K562 (cell line): ENCODE measurements around the gene SYN1. TPM values are rescaled to one million over a fixed set of nuclear protein-coding genes. Genes with fewer than 3 reads are reported as not detected.
A peak's percentile ranks its signal among the peaks of the same experiment; 100 is the strongest.

Experiments used
- ATAC-seq: fragments of 200-7000 bp; cut with Tn5 transposase; 3 replicates; pipeline ENCODE4 v1.9.1; 2020; ENCODE audit warnings: moderate library complexity
- BruUV-seq: library from RNA; stranded (reverse); fragments of 400-500 nt; replicated peaks from 2 replicates; lab custom pipeline; 2021; lab: Mats Ljungman, UMichigan
- CTCF ChIA-PET: fragments of 300-600 bp; formaldehyde crosslinking; extraction: SDS; loops from one replicate; lab custom pipeline; 2021; ENCODE audit warnings: low intra/inter-chr PET ratio; lab: Yijun Ruan, JAX
- POLR2A ChIA-PET: fragments of 300-600, 350-650 bp; sonication (Branson Sonifier 250); formaldehyde crosslinking; extraction: SDS; loops from one replicate; lab custom pipeline; 2021; ENCODE audit warnings: antibody characterized with exemption, inconsistent platforms; lab: Yijun Ruan, JAX
- DNase-seq, 4 experiments: peaks; one replicate each; pipeline versions ENCODE4 v3.0.0 to v3.0.0-alpha.2; 2011 to 2018; ENCODE audit warnings: low spot score in 3 of 4, mixed read lengths in 3 of 4; ENCODE audit errors: extremely low read depth in 1 of 4
- FAIRE-seq: peaks from 2 replicates; lab custom pipeline; 2011; peaks lifted over from hg19 to GRCh38; lab: Jason Lieb, UNC
- H2AFZ ChIP-seq: 2 replicates; pipeline ENCODE4 v1.6.0; 2011; ENCODE audit warnings: low read depth, low read length, control low read depth, inconsistent platforms
- H3K27ac ChIP-seq: fragments of 200-600 bp; 3 replicates; pipeline ENCODE4 v1.8.0; 2011; ENCODE audit warnings: low read depth, mild to moderate bottlenecking, control low read depth, inconsistent platforms, low read length, moderate library complexity, mixed read lengths; ENCODE audit errors: extremely low read depth
- H3K27me3 ChIP-seq, 2 experiments: fragments of 300-600 bp in 1 of 2; 2 replicates in 1 of 2; 3 replicates in 1 of 2; pipeline versions ENCODE4 v1.6.0 to v1.8.0; 2011; ENCODE audit warnings: inconsistent platforms in 2 of 2, low read length in 2 of 2, mild to moderate bottlenecking in 1 of 2, mixed read lengths in 1 of 2, moderate library complexity in 1 of 2; ENCODE audit not compliant: control insufficient read depth in 2 of 2, insufficient read depth in 2 of 2
- H3K36me3 ChIP-seq: fragments of 300-600 bp; 3 replicates; pipeline ENCODE4 v1.8.0; 2011; ENCODE audit warnings: mild to moderate bottlenecking, low read length, inconsistent platforms; ENCODE audit not compliant: control insufficient read depth, insufficient read depth
- H3K4me1 ChIP-seq, 2 experiments: fragments of 200-600 bp in 1 of 2; replicated peaks in 1 of 2; 2 replicates in 1 of 2; 3 replicates in 1 of 2; pipeline versions ENCODE4 v1.5.1 to v1.8.0; 2011; ENCODE audit warnings: inconsistent platforms in 2 of 2, low read length in 2 of 2, mild to moderate bottlenecking in 1 of 2, mixed read lengths in 1 of 2, moderate library complexity in 1 of 2; ENCODE audit not compliant: control insufficient read depth in 2 of 2, insufficient read depth in 2 of 2
- H3K4me2 ChIP-seq: 2 replicates; pipeline ENCODE4 v1.6.1; 2011; ENCODE audit warnings: low read length, control low read depth, inconsistent platforms, mixed read lengths; ENCODE audit not compliant: insufficient read depth
- H3K4me3 ChIP-seq: fragments of 200-600 bp; sonication (generic), shearing (Covaris generic); 2 replicates; pipeline ENCODE4 v1.5.1; 2016; ENCODE audit warnings: control low read depth, inconsistent platforms
- H3K79me2 ChIP-seq: fragments of 200-600 bp; 3 replicates; pipeline ENCODE4 v1.8.0; 2011; ENCODE audit warnings: low read length, inconsistent platforms; ENCODE audit not compliant: control insufficient read depth, insufficient read depth
- H3K9ac ChIP-seq, 2 experiments: 2 replicates each; pipeline versions ENCODE4 v1.6.0 to v1.6.1; 2011; ENCODE audit warnings: low read depth in 2 of 2, low read length in 2 of 2, control low read depth in 1 of 2, inconsistent platforms in 1 of 2, mild to moderate bottlenecking in 1 of 2, mixed read lengths in 1 of 2; ENCODE audit not compliant: insufficient read depth in 1 of 2
- H3K9me1 ChIP-seq: one replicate; pipeline ENCODE4 v1.6.0; 2011; ENCODE audit warnings: inconsistent platforms, mild to moderate bottlenecking, low read length, moderate library complexity; ENCODE audit not compliant: control insufficient read depth, insufficient read depth
- H3K9me3 ChIP-seq: replicated peaks from 2 replicates; pipeline ENCODE4 v1.5.1; 2011; ENCODE audit warnings: low read depth, low read length, inconsistent platforms; ENCODE audit not compliant: control insufficient read depth, insufficient read depth
- H4K20me1 ChIP-seq: replicated peaks from 2 replicates; pipeline ENCODE4 v1.6.1; 2011; ENCODE audit warnings: low read length, inconsistent platforms, mixed read lengths; ENCODE audit not compliant: control insufficient read depth, insufficient read depth
- CEBPB ChIP-seq: fragments of 450-650 bp; IDR thresholded peaks from 2 replicates; pipeline ENCODE4 v1.6.1; 2016; ENCODE audit warnings: missing genetic modification characterization, missing compliant biosample characterization
- DPF2 ChIP-seq: fragments of 450-650 bp; IDR thresholded peaks from 2 replicates; pipeline ENCODE4 v1.6.1; 2016
- EP300 ChIP-seq: IDR thresholded peaks from 2 replicates; pipeline ENCODE4 v1.6.1; 2012; ENCODE audit warnings: low read length, improper control_type of control experiment
- ETV1 ChIP-seq: fragments of 450-650 bp; conservative IDR thresholded peaks from 2 replicates; pipeline ENCODE4 v1.6.1; 2016; ENCODE audit warnings: missing genetic modification characterization, control low read depth, low read depth, missing compliant biosample characterization
- GABPA ChIP-seq: fragments of 200-800 bp; sonication (Bioruptor generic); conservative IDR thresholded peaks from 2 replicates; pipeline ENCODE4 v1.6.1; 2016; ENCODE audit warnings: low read depth, missing genetic modification characterization, missing compliant biosample characterization
- JUND ChIP-seq, 2 experiments: IDR thresholded peaks; 2 replicates in 1 of 2; 3 replicates in 1 of 2; pipeline ENCODE4 v1.6.1; 2011; ENCODE audit warnings: borderline replicate concordance in 2 of 2, low read depth in 2 of 2, low read length in 2 of 2, improper control_type of control experiment in 1 of 2, missing biosample characterization in 1 of 2, missing genetic modification characterization in 1 of 2, missing genetic modification reagents in 1 of 2
- KDM1A ChIP-seq, 2 experiments: fragments of 450-650 bp; IDR thresholded peaks; 2 replicates each; pipeline ENCODE4 v1.6.1; 2016; ENCODE audit warnings: mild to moderate bottlenecking in 2 of 2
- MAFF ChIP-seq: IDR thresholded peaks from 2 replicates; pipeline ENCODE4 v1.6.1; 2012; ENCODE audit warnings: low read length, improper control_type of control experiment
- MAFG ChIP-seq: fragments of 450-650 bp; conservative IDR thresholded peaks from 2 replicates; pipeline ENCODE4 v1.6.1; 2016; ENCODE audit warnings: missing genetic modification characterization, missing compliant biosample characterization
- NFE2 ChIP-seq: IDR thresholded peaks from 2 replicates; pipeline ENCODE4 v1.6.1; 2014; ENCODE audit warnings: antibody characterized with exemption, low read depth
- NFIC ChIP-seq: fragments of 450-650 bp; IDR thresholded peaks from 2 replicates; pipeline ENCODE4 v1.6.1; 2017; ENCODE audit warnings: mild to moderate bottlenecking, inconsistent platforms
- RBM15 ChIP-seq: fragments of 200-400 bp; formaldehyde crosslinking; IDR thresholded peaks from 2 replicates; pipeline ENCODE4 v1.6.1; 2018; ENCODE audit warnings: mild to moderate bottlenecking, low read length, moderate library complexity; ENCODE audit not compliant: insufficient read depth
- RCOR1 ChIP-seq, 2 experiments: IDR thresholded peaks; 2 replicates each; pipeline ENCODE4 v1.6.1; 2012; ENCODE audit warnings: low read depth in 2 of 2, low read length in 2 of 2, borderline replicate concordance in 1 of 2, improper control_type of control experiment in 1 of 2
- SAP30 ChIP-seq: fragments of 200-600 bp; sonication (generic); IDR thresholded peaks from 2 replicates; pipeline ENCODE4 v1.6.1; 2012; ENCODE audit warnings: borderline replicate concordance, low read depth, mild to moderate bottlenecking, moderate library complexity, low read length, control low read depth, inconsistent platforms; ENCODE audit not compliant: insufficient read depth, poor library complexity, severe bottlenecking
- SMARCE1 ChIP-seq: fragments of 450-650 bp; IDR thresholded peaks from 2 replicates; pipeline ENCODE4 v1.7.1; 2016; ENCODE audit warnings: mild to moderate bottlenecking
- TRIM24 ChIP-seq, 2 experiments: fragments of 450-650 bp; IDR thresholded peaks; 2 replicates each; pipeline ENCODE4 v1.6.1; 2016
- U2AF2 ChIP-seq: fragments of 200-400 bp; formaldehyde crosslinking; optimal IDR thresholded peaks from 2 replicates; pipeline ENCODE3; 2017; ENCODE audit warnings: low read depth, mild to moderate bottlenecking, low read length
- ZNF146 ChIP-seq: IDR thresholded peaks from one replicate; pipeline ENCODE4 v1.6.1; 2018; ENCODE audit warnings: missing compliant biosample characterization; ENCODE audit not compliant: unreplicated experiment
- ZNF512 ChIP-seq: IDR thresholded peaks from 2 replicates; pipeline ENCODE4 v1.6.1; 2016; ENCODE audit warnings: missing genetic modification characterization, missing compliant biosample characterization
- WGBS: fragments of 100-300 bp; shearing (Covaris generic); methylation state at CpG from one replicate; pipeline ENCODE4 v1.1.6; 2016; ENCODE audit warnings: low coverage, mixed read lengths; ENCODE audit not compliant: insufficient coverage; ENCODE audit errors: missing lambda C conversion rate; 5-methylcytosine and 5-hydroxymethylcytosine counted together
- in situ Hi-C: fragments of 300-500 bp; cut with MboI; formaldehyde crosslinking; loops from 4 replicates; pipeline ENCODE4 v1.15.0; 2018; ENCODE audit warnings: inconsistent platforms, mixed read lengths
- intact Hi-C: fragments of 100-400 bp; cut with micrococcal nuclease; formaldehyde crosslinking; loops from 2 replicates; pipeline ENCODE4 v1.14.2; 2022
- polyA plus RNA-seq, 8 experiments: library from polyadenylated mRNA; depleted of rRNA in 4 of 8; stranded (reverse) in 5 of 8; unstranded in 3 of 8; fragments of >200 nt; fragmentation: Nextera tagmentation in 2 of 8; fragmentation: Illumina TruSeq in 1 of 8; extraction: Ambion mirVana in 2 of 8; extraction: Trizol in 1 of 8; gene quantifications; 2 replicates each; pipeline versions ENCODE4 v1.2.1 to v1.2.3, GENCODE V29; 2011 to 2014; ENCODE audit warnings: inconsistent platforms in 1 of 8, missing spikeins in 1 of 8
- total RNA-seq, 7 experiments: library from RNA; depleted of rRNA in 6 of 7; stranded (reverse); fragments of >200 nt in 6 of 7; fragmentation: Illumina TruSeq in 2 of 7; extraction: Trizol in 2 of 7; gene quantifications; 2 replicates each; pipeline versions ENCODE4 v1.2.1 to v1.2.3, GENCODE V29; 2011 to 2021; ENCODE audit warnings: low replicate concordance in 1 of 7
- TF ChIP-seq, protein P1 (sequence below): sonication (generic); formaldehyde crosslinking; IDR thresholded peaks from 2 replicates; pipeline ENCODE4 v1.8.0; 2022; ENCODE audit warnings: missing genetic modification reagents, mild to moderate bottlenecking, moderate library complexity, borderline replicate concordance

The SYN1 gene
- total and polyA plus RNA-seq, 9 of the 15 experiments (the other 6 are each of a cell fraction or from before 2014, with no cell fraction given): 0.01 to 0.28 (median 0.18) TPM; not detected in 2

DNA sequence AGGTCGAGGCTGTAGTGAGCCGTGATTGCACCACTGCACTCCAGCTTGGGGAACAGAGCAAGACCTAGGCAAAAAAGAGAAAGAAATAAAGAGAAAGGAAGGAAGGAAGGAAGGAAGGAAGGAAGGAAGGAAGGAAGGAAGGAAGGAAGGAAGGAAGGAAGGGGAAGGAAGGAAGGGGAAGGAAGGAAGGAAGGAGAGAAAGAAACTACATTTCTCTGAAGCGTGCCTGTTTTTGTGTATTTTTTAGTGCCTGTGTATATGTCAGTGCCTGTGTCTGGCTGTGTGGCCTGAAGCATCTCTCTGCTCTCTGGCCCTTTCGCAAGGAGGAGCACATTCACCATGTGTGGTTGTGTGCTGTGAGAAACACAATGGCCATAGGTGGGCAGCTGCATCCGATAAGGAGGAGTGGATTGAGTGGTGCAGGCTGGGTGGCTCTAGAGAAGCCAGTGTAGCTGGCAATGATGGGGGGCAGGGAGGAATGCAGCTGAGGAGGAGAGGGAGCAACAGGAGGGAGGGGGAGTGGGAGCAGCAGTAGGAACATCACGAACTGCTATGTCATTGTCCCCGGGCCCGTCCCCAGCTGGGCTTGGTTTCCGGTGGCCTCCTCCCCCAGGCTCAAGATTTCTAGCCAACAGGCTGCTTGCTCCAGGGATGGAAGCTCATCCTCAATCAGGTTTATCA, 11.4 kb downstream of the SYN1 start:
- CTCF ChIA-PET: no interaction called here
- no peaks in the 10 kb centered on the region for H4K20me1 ChIP-seq
- TF ChIP-seq RBM15 (no peak), MAFG (tag) (peak; percentile 74), RCOR1 (IDR thresholded peaks at IDR 0.05; ENCODE audit: borderline replicate concordance in 1 of 2, low read depth in 2 of 2, low read length in 2 of 2) (peak in 1 of 2 experiments; percentile 58; a peak in 1 of 4 replicates), ZNF512 (tag) (0 out of 2 replicates have a peak, but pooled peaks have one; percentile 35), MAFF (0 out of 2 replicates have a peak, but pooled peaks have one; percentile 5), GABPA (peak; percentile 54), NFIC (peak; percentile 8; the same call in 1 of the 2 replicates), U2AF2 (no peak), ZNF146 (no peak), NFE2 (peak; percentile 86), KDM1A (IDR thresholded peaks at IDR 0.05) (peak in 1 of 2 experiments; percentile 50; a peak in 1 of 4 replicates), JUND (IDR thresholded peaks at IDR 0.05; ENCODE audit: borderline replicate concordance, low read depth, low read length) (0 out of 2 replicates have a peak, but pooled peaks have one; percentile 18), JUND (tag; IDR thresholded peaks at IDR 0.05; ENCODE audit: borderline replicate concordance, low read depth, low read length) (no peak), SAP30 (no peak), DPF2 (peak; percentile 48), ETV1 (tag) (0 out of 2 replicates have a peak, but pooled peaks have one; percentile 40), CEBPB (tag) (0 out of 2 replicates have a peak, but pooled peaks have one; percentile 21), SMARCE1 (0 out of 2 replicates have a peak, but pooled peaks have one; percentile 17), TRIM24 (IDR thresholded peaks at IDR 0.05) (peak in 1 of 2 experiments; percentile 37; a peak in 1 of 4 replicates), EP300 (peak; percentile 27; the same call in 1 of the 2 replicates)
- TF ChIP-seq, protein P1, sequence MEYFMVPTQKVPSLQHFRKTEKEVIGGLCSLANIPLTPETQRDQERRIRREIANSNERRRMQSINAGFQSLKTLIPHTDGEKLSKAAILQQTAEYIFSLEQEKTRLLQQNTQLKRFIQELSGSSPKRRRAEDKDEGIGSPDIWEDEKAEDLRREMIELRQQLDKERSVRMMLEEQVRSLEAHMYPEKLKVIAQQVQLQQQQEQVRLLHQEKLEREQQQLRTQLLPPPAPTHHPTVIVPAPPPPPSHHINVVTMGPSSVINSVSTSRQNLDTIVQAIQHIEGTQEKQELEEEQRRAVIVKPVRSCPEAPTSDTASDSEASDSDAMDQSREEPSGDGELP: peak; percentile 92

More for the DNA sequence above, 11.4 kb downstream of the SYN1 start:
- no TSS peak for BruUV-seq
- peak overlapping the region; percentile 49 for H3K4me2 ChIP-seq
- H3K79me2 ChIP-seq: no peaks in the 10 kb centered on the region
- 18% methylated on average over 6 of the region's 9 CpGs for whole genome bisulfite sequencing
- peaks cover 7% of the 10 kb centered on the region in 2 experiments; a peak in 4 of 5 replicates for H3K4me1 ChIP-seq
- H3K4me3 ChIP-seq: no peak overlapping the region
- POLR2A ChIA-PET: no interaction called here
- H3K36me3 ChIP-seq: no peaks in the 10 kb centered on the region
- FAIRE-seq (peak; percentile 75), ATAC-seq (peak; percentile 92), DNase-seq (peak; percentile 45 to 74 (median 58))
- in situ Hi-C loops (no loop called here), intact Hi-C loops (no loop called here)
- H3K27ac ChIP-seq: peak overlapping the region; percentile 52; the same call in 1 of the 3 replicates
- H2AFZ ChIP-seq: peak overlapping the region; percentile 85
- H3K9ac ChIP-seq: no peak overlapping the region; a peak in 1 of 4 replicates
- peaks cover 0 to 2% of the 10 kb centered on the region in 2 experiments; a peak in 2 of 5 replicates for H3K27me3 ChIP-seq
- H3K9me3 ChIP-seq: 0 out of 2 replicates have a peak, but pooled peaks cover 2% of the 10 kb centered on the region
- H3K9me1 ChIP-seq: no peaks in the 10 kb centered on the region
